ENCODE measurements around the gene PPEF1. TPM values are rescaled to one million over a fixed set of nuclear protein-coding genes. Genes with fewer than 3 reads are reported as not detected.

Gene PPEF1
- total RNA-seq, 1 donor from 2014 or later: not detected

DNA sequence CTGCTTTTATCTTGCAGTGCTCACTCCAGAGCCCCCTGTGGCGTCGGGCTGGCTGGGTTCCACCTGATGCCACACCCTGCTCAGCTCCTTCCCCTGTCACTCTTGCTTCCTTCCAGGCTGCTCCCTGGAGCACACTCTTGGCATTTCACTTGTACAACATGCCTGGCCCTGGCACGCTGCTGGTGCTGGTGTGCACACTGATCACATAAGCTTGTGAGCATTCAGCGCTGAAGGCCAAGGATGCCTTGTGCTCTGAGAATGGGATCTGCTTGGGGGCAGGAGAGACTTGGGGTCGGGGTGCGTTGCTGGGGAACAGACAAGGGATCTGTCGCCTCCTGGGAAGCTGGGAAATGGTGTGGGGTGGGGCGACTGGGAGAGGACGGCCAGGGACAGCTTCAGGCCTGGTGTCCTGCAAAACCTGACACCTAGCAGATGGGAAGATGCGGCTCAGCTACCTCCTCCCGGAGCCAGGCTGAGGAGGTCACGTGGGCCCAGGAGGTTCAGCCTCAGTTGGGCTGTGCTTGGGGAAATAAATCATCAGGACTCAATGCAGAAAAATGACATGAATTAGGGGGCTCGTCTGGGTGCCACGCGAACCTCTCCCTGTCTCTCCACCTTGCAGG, 167.9 kb downstream of the PPEF1 start:
- no peak for DNase-seq (ENCODE audit: low read depth in 2 of 2)

DNA sequence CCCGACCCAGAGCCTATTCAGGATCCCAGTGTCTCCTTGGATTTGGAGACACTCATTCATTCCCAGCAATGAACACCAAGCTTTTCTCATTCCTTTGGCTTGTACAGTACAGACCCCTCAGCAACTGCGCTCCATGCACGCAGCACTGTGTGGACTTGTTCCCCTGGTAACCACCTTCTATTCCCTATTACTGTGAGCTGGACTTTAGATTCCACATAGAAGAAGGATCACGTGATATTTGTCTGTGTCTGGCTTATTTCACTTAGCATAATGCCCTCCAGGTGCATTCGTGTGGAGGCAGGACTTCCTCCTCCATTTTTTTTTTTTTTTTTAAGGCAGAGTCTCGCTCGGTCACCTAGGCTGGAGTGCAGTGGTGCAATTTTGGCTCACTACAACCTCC, 170.0 kb downstream of the PPEF1 start:
- DNase-seq (ENCODE audit: low read depth in 2 of 2): no peak

Other genes starting within 250 kb of the PPEF1 start
- not detected in 2 replicates for gene RS1, start 35.5 kb upstream of the PPEF1 start, total RNA-seq